Mesothelial cell of epicardium (in vitro differentiated cells): Measurements from ENCODE around the gene ZNF771. TPM values are rescaled to one million over a fixed set of nuclear protein-coding genes. Genes with fewer than 3 reads are reported as not detected.

Source experiments
- DNase-seq, 2 experiments: peaks; one replicate each; pipeline ENCODE4 v3.0.0; 2021; ENCODE audit warnings: low spot score in 2 of 2; ENCODE audit not compliant: unreplicated experiment in 2 of 2
- H3K27ac Mint-ChIP-seq: 2 replicates; pipeline ENCODE4 v1.8.0; 2021; ENCODE audit warnings: mixed read lengths
- H3K27me3 Mint-ChIP-seq: 2 replicates; pipeline ENCODE4 v1.8.0; 2021; ENCODE audit warnings: low read depth, mixed read lengths
- H3K36me3 Mint-ChIP-seq: 2 replicates; pipeline ENCODE4 v1.8.0; 2021; ENCODE audit warnings: mixed read lengths
- H3K4me1 Mint-ChIP-seq: 2 replicates; pipeline ENCODE4 v1.8.0; 2021; ENCODE audit warnings: mixed read lengths
- H3K4me3 Mint-ChIP-seq: 2 replicates; pipeline ENCODE4 v1.8.0; 2021; ENCODE audit warnings: mild to moderate bottlenecking, moderate library complexity, mixed read lengths
- H3K9me3 Mint-ChIP-seq: 2 replicates; pipeline ENCODE4 v1.8.0; 2021; ENCODE audit warnings: mixed read lengths
- total RNA-seq: library from RNA; stranded (reverse); gene quantifications from 3 replicates; pipeline ENCODE4 v1.2.1, GENCODE V29; 2021
- TF ChIP-seq, protein P1 (sequence below): fragments of 200-600 bp; sonication (generic); IDR thresholded peaks from one replicate; pipeline ENCODE4 v1.5.0; 2021; ENCODE audit warnings: antibody characterized with exemption; ENCODE audit not compliant: unreplicated experiment

The ZNF771 gene
- total RNA-seq, 1 donor from 2014 or later = 10.7 TPM

DNA sequence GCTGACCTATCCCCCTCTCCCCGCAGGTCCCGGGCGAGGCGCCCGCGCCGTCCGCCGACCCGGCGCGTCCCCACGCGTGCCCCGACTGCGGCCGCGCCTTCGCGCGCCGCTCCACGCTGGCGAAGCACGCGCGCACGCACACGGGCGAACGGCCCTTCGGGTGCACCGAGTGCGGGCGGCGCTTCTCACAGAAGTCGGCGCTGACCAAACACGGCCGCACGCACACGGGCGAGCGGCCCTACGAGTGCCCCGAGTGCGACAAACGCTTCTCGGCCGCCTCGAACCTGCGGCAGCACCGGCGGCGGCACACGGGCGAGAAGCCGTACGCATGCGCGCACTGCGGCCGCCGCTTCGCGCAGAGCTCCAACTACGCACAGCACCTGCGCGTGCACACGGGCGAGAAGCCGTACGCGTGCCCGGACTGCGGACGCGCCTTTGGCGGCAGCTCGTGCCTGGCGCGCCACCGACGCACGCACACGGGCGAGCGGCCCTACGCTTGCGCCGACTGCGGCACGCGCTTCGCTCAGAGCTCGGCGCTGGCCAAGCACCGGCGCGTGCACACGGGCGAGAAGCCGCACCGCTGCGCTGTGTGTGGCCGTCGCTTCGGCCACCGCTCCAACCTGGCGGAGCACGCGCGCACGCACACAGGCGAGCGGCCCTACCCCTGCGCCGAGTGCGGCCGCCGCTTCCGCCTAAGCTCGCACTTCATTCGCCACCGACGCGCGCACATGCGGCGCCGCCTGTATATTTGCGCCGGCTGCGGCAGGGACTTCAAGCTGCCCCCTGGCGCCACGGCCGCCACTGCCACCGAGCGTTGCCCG, 10.3 kb downstream of the ZNF771 start:
- peak; percentile 70 to 81 for DNase-seq
- H3K27me3 Mint-ChIP-seq = no peaks in the 10 kb centered on the region
- H3K9me3 Mint-ChIP-seq = no peaks in the 10 kb centered on the region
- no peak overlapping the region for H3K27ac Mint-ChIP-seq
- peaks cover 14% of the 10 kb centered on the region for H3K4me1 Mint-ChIP-seq
- H3K4me3 Mint-ChIP-seq = peak overlapping the region; percentile 61
- peaks cover 17% of the 10 kb centered on the region for H3K36me3 Mint-ChIP-seq
- TF ChIP-seq, protein P1, sequence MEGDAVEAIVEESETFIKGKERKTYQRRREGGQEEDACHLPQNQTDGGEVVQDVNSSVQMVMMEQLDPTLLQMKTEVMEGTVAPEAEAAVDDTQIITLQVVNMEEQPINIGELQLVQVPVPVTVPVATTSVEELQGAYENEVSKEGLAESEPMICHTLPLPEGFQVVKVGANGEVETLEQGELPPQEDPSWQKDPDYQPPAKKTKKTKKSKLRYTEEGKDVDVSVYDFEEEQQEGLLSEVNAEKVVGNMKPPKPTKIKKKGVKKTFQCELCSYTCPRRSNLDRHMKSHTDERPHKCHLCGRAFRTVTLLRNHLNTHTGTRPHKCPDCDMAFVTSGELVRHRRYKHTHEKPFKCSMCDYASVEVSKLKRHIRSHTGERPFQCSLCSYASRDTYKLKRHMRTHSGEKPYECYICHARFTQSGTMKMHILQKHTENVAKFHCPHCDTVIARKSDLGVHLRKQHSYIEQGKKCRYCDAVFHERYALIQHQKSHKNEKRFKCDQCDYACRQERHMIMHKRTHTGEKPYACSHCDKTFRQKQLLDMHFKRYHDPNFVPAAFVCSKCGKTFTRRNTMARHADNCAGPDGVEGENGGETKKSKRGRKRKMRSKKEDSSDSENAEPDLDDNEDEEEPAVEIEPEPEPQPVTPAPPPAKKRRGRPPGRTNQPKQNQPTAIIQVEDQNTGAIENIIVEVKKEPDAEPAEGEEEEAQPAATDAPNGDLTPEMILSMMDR = no peak

DNA sequence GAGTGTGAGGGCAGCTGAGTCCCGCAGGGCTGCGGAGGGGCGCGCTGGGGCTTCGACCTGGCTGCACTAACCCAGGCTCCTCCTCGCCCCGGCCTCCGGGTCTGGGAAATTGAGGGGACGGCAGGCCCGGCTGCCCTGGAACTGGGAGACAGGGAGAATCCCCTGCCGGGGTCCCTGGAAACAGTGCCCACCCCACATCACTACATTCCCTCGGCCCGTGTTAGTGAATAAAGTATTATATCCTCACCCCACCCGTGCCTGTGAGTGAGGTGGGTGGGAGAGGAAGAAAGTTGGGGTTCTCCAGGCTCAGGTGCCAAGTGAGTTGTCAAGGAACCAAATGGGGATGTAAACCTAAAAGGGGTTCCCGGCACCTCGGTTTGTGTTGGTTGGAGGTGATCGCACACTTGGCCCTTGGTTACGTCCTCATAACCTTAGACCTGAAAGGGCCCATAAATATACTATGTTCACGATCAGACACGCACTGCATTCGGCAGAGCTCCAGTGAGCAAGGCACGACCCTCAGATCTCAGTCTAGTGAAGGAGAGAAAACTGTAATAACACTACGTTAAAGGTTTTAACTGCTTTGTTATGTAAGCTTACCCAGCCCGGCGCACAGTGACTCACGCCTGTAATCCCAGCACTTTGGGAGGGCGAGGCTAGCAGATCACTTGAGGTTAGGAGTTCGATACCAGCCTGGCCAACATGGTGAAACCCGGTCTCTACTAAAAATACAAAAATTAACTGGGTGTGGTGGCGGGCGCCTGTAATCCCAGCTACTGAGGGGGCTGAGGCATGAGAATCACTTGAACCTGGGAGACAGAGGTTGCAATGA, 11.2 kb downstream of the ZNF771 start:
- H3K27me3 Mint-ChIP-seq = no peaks in the 10 kb centered on the region
- H3K9me3 Mint-ChIP-seq = no peaks in the 10 kb centered on the region
- H3K36me3 Mint-ChIP-seq = peaks cover 19% of the 10 kb centered on the region
- TF ChIP-seq, protein P1 = no peak
- no peak for DNase-seq
- peaks cover 14% of the 10 kb centered on the region for H3K4me1 Mint-ChIP-seq
- peak overlapping the region; percentile 43 for H3K4me3 Mint-ChIP-seq
- H3K27ac Mint-ChIP-seq = no peak overlapping the region

DNA sequence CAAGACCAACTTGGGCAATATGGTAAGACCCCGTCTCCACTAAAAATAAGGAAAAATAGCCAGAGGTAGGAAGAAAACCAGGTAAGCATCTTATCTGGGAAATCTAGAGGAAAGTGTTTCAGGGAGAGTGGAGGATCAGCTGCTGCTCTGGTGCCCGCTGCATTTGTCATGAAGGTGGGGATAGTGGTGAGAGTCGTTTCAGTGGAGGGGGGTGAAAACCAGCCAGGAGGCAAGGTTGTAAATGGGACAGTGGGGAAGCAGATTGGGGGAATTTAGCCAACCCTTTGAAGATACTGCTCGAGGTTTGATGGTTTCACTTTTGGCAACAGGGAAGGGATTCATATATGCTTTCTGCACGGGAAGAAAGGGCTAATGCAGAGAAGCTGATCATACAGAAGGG, 13.6 kb downstream of the ZNF771 start:
- Mint-ChIP-seq H3K4me3 (no peak overlapping the region), H3K27ac (no peak overlapping the region), H3K9me3 (no peaks in the 10 kb centered on the region), H3K27me3 (no peaks in the 10 kb centered on the region), H3K4me1 (peaks cover 9% of the 10 kb centered on the region), H3K36me3 (peaks cover 28% of the 10 kb centered on the region)
- TF ChIP-seq, protein P1 = no peak
- DNase-seq = no peak

DNA sequence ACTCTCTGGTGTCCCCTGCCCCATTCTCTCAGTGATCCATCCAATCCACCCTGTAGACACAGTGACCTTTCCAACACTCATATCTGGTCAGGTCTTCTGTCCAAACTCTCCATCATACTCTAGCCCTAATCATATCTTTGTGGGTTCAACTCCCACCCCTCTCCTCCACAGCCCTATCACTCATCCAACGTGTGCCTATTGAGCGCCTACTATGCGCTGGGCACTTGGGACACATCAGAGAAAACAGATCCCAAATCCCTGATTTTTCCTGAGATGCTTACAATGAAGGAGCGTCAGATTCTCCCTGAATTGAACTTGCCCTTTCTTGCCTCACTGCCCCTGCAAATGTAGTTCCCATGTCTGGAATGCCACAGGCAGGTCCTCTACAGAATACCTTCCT, 20.6 kb downstream of the ZNF771 start:
- no peak for DNase-seq
- Mint-ChIP-seq H3K36me3 (peaks cover 19% of the 10 kb centered on the region), H3K4me3 (peak overlapping the region; percentile 0), H3K27me3 (no peaks in the 10 kb centered on the region), H3K27ac (no peak overlapping the region), H3K9me3 (no peaks in the 10 kb centered on the region), H3K4me1 (no peaks in the 10 kb centered on the region)
- TF ChIP-seq, protein P1 = no peak

DNA sequence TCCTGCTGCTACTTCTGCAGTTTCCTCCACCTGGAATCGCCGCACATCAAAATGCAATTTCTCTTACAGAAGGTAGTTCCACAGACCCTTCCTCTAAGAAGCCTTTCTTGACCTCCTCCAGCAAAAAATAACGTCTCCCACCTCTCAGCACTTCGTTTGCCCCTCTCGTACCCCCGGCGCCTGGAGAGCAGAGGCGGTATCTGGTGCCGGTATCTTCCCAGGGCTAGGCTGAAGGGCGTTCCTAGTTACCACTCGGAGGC, 21.9 kb downstream of the ZNF771 start:
- Mint-ChIP-seq H3K36me3 (peaks cover 12% of the 10 kb centered on the region), H3K27me3 (peaks cover 5% of the 10 kb centered on the region), H3K9me3 (no peaks in the 10 kb centered on the region), H3K4me3 (no peak overlapping the region), H3K27ac (no peak overlapping the region), H3K4me1 (no peaks in the 10 kb centered on the region)
- TF ChIP-seq, protein P1 = no peak
- DNase-seq = no peak
